Hepatocyte (in vitro differentiated cells): ENCODE results near the gene HAUS1. TPM values are rescaled to one million over a fixed set of nuclear protein-coding genes. Genes with fewer than 3 reads are reported as not detected.

Source experiments
- DNase-seq: peaks from one replicate; pipeline ENCODE4 v3.0.0-alpha.2; 2016; ENCODE audit warnings: low spot score
- H2AFZ ChIP-seq: fragments of 200-600 bp; sonication (generic); 2 replicates; pipeline ENCODE4 v1.6.0; 2016; ENCODE audit warnings: antibody characterized with exemption, mild to moderate bottlenecking
- H3K27ac ChIP-seq: fragments of 200-600 bp; sonication (generic); 2 replicates; pipeline ENCODE4 v1.5.1; 2016; ENCODE audit warnings: mild to moderate bottlenecking
- H3K27me3 ChIP-seq: fragments of 200-600 bp; sonication (generic); 2 replicates; pipeline ENCODE4 v1.6.1; 2016
- H3K36me3 ChIP-seq: fragments of 200-600 bp; sonication (generic); replicated peaks from 2 replicates; pipeline ENCODE4 v1.5.1; 2016; ENCODE audit warnings: low read depth; ENCODE audit not compliant: insufficient read depth
- H3K4me1 ChIP-seq: fragments of 200-600 bp; sonication (generic); 2 replicates; pipeline ENCODE4 v1.5.1; 2016; ENCODE audit warnings: mild to moderate bottlenecking, moderate library complexity; ENCODE audit not compliant: insufficient read depth
- H3K4me2 ChIP-seq: fragments of 200-600 bp; sonication (generic); 2 replicates; pipeline ENCODE4 v1.6.0; 2016
- H3K4me3 ChIP-seq: fragments of 200-600 bp; sonication (generic); 2 replicates; pipeline ENCODE4 v1.5.1; 2016; ENCODE audit warnings: mild to moderate bottlenecking
- H3K79me2 ChIP-seq: fragments of 200-600 bp; sonication (generic); 2 replicates; pipeline ENCODE4 v1.6.0; 2017; ENCODE audit warnings: mild to moderate bottlenecking
- H3K9me2 ChIP-seq: fragments of 200-600 bp; sonication (generic); replicated peaks from 2 replicates; pipeline ENCODE4 v1.6.0; 2017; ENCODE audit warnings: mild to moderate bottlenecking; ENCODE audit not compliant: insufficient read depth
- H3K9me3 ChIP-seq: fragments of 200-600 bp; sonication (generic); 2 replicates; pipeline ENCODE4 v1.5.1; 2016; ENCODE audit warnings: low read depth, mild to moderate bottlenecking
- H4K20me1 ChIP-seq: fragments of 200-600 bp; sonication (generic); 2 replicates; pipeline ENCODE4 v1.6.0; 2016; ENCODE audit warnings: mild to moderate bottlenecking; ENCODE audit not compliant: insufficient read depth, poor library complexity, severe bottlenecking
- CTCF ChIP-seq: fragments of 200-600 bp; sonication (generic); IDR thresholded peaks from 2 replicates; pipeline ENCODE4 v1.5.1; 2016; ENCODE audit warnings: antibody characterized with exemption, mild to moderate bottlenecking; ENCODE audit not compliant: poor library complexity
- EZH2 ChIP-seq: fragments of 200-600 bp; sonication (generic); IDR thresholded peaks from 2 replicates; pipeline ENCODE4 v1.6.1; 2016; ENCODE audit warnings: antibody characterized with exemption, mild to moderate bottlenecking, borderline replicate concordance
- EZH2phosphoT487 ChIP-seq: fragments of 200-600 bp; sonication (generic); IDR thresholded peaks from one replicate; pipeline ENCODE4 v1.6.1; 2018; ENCODE audit warnings: antibody characterized with exemption, mild to moderate bottlenecking, low read depth, moderate library complexity; ENCODE audit not compliant: unreplicated experiment, severe bottlenecking
- WGBS: methylation state at CpG from one replicate; pipeline ENCODE4 v1.1.6; 2016; ENCODE audit warnings: low lambda C conversion rate; ENCODE audit errors: missing lambda C conversion rate; 5-methylcytosine and 5-hydroxymethylcytosine counted together
- polyA plus RNA-seq: library from polyadenylated mRNA; unstranded; fragments of >200 nt; fragmentation: Nextera tagmentation; extraction: Ambion mirVana; gene quantifications from 2 replicates; pipeline ENCODE4 v1.2.1, GENCODE V29; 2016
- total RNA-seq: library from RNA; depleted of rRNA; stranded (reverse); fragments of >200 nt; gene quantifications from 2 replicates; pipeline ENCODE4 v1.2.3, GENCODE V29; 2014

HAUS1 gene
- total and polyA plus RNA-seq, 2 experiments from 2014 or later = 36.5 to 51.8 TPM

DNA sequence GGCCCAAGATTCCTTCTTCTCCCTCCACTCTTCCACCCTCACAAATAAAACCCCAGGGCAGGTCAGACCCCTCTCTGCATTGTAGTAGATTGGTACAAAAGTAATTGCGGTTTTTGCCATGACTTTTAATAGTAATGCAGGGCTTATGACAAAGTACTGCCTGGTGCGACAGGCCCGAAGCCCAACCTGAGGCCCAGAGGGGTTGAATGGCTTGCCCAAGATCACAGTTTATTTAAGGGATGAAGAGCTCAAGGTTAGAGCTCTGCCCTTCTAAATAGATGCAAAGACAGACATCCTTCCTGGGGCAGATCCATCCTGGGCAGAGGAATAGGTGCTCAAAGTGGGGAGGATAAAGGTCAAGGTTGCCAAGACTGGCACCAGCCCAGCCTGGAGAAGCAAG, 31.2 kb upstream of the HAUS1 start:
- TF ChIP-seq EZH2 (no peak), EZH2phosphoT487 (no peak)
- peaks cover 8% of the 10 kb centered on the region for H3K4me1 ChIP-seq

DNA sequence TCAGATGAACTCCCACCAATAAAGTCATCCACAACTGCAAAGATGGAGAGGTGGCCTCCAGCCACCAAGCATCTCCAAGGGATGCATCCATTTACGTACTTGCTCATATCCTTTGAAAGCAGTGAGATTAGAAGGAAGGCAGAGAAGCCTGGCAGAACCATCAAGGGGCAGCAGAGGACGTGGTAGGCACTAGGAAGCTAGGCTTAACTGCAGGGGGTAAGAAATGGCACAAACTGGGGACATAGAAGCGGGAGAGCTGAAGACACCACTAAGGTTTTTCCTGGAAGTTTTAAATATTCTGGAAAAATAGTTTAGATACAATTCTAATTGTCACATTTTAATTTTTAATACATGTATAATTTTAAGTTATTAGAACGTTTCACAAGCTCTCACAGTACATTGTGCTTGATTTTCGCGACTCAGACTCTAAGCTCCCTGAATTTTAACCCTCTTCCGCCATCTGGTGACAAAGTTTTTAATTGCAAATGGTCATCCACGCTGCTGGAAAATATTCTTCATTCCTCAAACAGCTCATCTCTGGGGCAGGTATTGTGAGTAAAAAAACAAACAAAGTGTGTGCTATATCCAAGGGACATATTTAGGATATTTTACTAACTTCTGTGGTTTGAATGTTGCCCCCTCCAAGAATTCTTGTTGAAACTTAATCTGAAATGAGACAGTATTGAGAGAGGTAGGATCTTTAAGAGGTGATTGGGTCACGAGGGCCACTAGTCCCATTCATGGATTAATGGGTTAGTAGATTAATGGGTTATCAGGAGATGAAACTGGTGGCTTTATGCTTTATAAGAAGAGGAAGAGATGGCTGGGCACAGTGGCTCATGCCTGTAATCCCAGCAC, 30.5 kb upstream of the HAUS1 start:
- TF ChIP-seq EZH2 = no peak
- TF ChIP-seq CTCF = peak; percentile 68
- H3K9me3 ChIP-seq = no peaks in the 10 kb centered on the region
- no peaks in the 10 kb centered on the region for H4K20me1 ChIP-seq
- H3K79me2 ChIP-seq = peaks cover 32% of the 10 kb centered on the region
- peak; percentile 79 for DNase-seq
- H2AFZ ChIP-seq = no peak overlapping the region
- no peak overlapping the region for H3K27ac ChIP-seq
- H3K4me3 ChIP-seq = no peak overlapping the region
- no peaks in the 10 kb centered on the region for H3K9me2 ChIP-seq
- WGBS = 35% methylated on average over 9 of the region's 9 CpGs
- H3K4me1 ChIP-seq = peaks cover 8% of the 10 kb centered on the region
- no peaks in the 10 kb centered on the region for H3K27me3 ChIP-seq
- no peaks in the 10 kb centered on the region for H3K36me3 ChIP-seq
- no peak overlapping the region for H3K4me2 ChIP-seq

More for the DNA sequence above, 31.2 kb upstream of the HAUS1 start:
- no peaks in the 10 kb centered on the region for H4K20me1 ChIP-seq
- H3K27ac ChIP-seq = no peak overlapping the region
- whole genome bisulfite sequencing = 85% methylated on average over 3 of the region's 3 CpGs
- H3K9me2 ChIP-seq = no peaks in the 10 kb centered on the region
- H3K4me3 ChIP-seq = no peak overlapping the region
- no peaks in the 10 kb centered on the region for H3K9me3 ChIP-seq
- no peak overlapping the region for H2AFZ ChIP-seq
- H3K27me3 ChIP-seq = no peaks in the 10 kb centered on the region
- no peak for DNase-seq
- peak overlapping the region; percentile 95 for H3K4me2 ChIP-seq
- no peaks in the 10 kb centered on the region for H3K36me3 ChIP-seq
- peaks cover 34% of the 10 kb centered on the region for H3K79me2 ChIP-seq

DNA sequence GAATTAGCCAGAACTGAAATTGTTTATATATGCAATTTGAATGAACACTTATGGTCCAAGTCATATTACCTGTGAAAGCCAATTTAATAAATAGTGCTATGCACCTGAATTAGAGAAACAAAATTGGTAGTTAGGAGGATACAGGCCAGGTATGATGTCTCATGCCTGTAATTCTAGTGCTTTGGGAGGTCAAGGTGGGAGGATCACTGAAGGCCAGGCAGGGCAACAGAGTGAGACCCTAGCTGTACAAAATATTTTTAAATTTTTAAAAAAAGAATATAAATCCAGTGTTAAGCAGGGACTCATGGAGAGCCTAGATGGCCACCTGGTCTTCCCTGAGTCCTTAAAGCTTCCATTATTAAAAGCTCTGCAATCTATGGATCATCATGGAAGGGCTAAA, 24.8 kb upstream of the HAUS1 start:
- Histone ChIP-seq H3K79me2 (peaks cover 5% of the 10 kb centered on the region), H3K9me3 (no peaks in the 10 kb centered on the region), H3K27ac (peak overlapping the region; percentile 56), H3K36me3 (no peaks in the 10 kb centered on the region), H3K27me3 (no peaks in the 10 kb centered on the region), H3K4me3 (no peak overlapping the region), H3K9me2 (no peaks in the 10 kb centered on the region), H4K20me1 (no peaks in the 10 kb centered on the region), H2AFZ (no peak overlapping the region), H3K4me1 (peaks cover 10% of the 10 kb centered on the region), H3K4me2 (peak overlapping the region; percentile 18)
- no peak for TF ChIP-seq EZH2phosphoT487
- no peak for TF ChIP-seq EZH2
- TF ChIP-seq CTCF = no peak
- DNase-seq = no peak

GRCh38 chr18:46080156-46080555, 24.0 kb upstream of the HAUS1 start:
- WGBS = 61% methylated on average over 1 of the region's 1 CpG
- no peaks in the 10 kb centered on the region for H4K20me1 ChIP-seq
- no peaks in the 10 kb centered on the region for H3K36me3 ChIP-seq
- H2AFZ ChIP-seq = no peak overlapping the region
- H3K4me3 ChIP-seq = no peak overlapping the region
- no peak for TF ChIP-seq EZH2
- no peak for TF ChIP-seq EZH2phosphoT487
- no peak for TF ChIP-seq CTCF
- no peaks in the 10 kb centered on the region for H3K9me3 ChIP-seq
- peaks cover 10% of the 10 kb centered on the region for H3K4me1 ChIP-seq
- peak overlapping the region; percentile 18 for H3K4me2 ChIP-seq
- H3K79me2 ChIP-seq = peaks cover 5% of the 10 kb centered on the region
- no peaks in the 10 kb centered on the region for H3K9me2 ChIP-seq
- no peak for DNase-seq
- H3K27ac ChIP-seq = peak overlapping the region; percentile 65
- H3K27me3 ChIP-seq = no peaks in the 10 kb centered on the region
